MM.1S (cell line): ENCODE data around the gene KRTAP4-12.
"Not testable (repeated sequence)": the region's sequence is repeated elsewhere in the genome, so short reads cannot be mapped to it uniquely, and the experiment has no call there.

ENCODE experiments used
- CTCF ChIP-seq: fragments of 300-600 bp; sonication (generic); IDR thresholded peaks from 2 replicates; pipeline ENCODE4 v1.5.1; 2016; ENCODE audit warnings: antibody characterized with exemption, low read length, mixed read lengths
- EZH2 ChIP-seq: fragments of 300-600 bp; sonication (generic); optimal IDR thresholded peaks from 2 replicates; pipeline ENCODE3; 2017; ENCODE audit warnings: low read depth, mild to moderate bottlenecking, antibody characterized with exemption, low read length, mixed read lengths
- EZH2phosphoT487 ChIP-seq: fragments of 300-600 bp; sonication (generic); IDR thresholded peaks from 2 replicates; pipeline ENCODE4 v1.6.1; 2018; ENCODE audit warnings: antibody characterized with exemption, low read length

GRCh38 chr17:41088760-41089352 is 35.1 kb downstream of the KRTAP4-12 start:
- TF ChIP-seq CTCF, EZH2, EZH2phosphoT487: not testable (repeated sequence)
